ENCODE results near the gene STAP1.

The STAP1 gene

DNA sequence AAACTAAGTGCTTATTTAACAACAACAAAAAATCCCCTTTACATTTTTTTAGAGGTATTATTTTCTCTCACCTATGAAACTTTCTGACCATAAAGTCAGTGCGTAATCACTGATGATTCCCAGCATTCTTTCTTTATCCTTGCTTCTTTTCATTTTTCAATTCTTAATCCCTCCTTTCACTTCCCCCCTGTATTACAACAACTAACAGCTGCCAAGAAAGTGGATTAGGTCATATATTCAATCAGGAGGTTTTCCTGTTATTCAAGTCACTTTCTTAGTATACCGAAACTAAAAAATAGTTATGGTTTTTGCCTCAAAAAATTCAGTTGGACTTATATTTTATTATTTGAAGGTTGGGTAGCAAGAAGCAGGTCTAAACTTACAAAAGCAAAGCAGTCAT is 2.1 kb upstream of the STAP1 start:
- TF ChIP-seq, protein P1, sequence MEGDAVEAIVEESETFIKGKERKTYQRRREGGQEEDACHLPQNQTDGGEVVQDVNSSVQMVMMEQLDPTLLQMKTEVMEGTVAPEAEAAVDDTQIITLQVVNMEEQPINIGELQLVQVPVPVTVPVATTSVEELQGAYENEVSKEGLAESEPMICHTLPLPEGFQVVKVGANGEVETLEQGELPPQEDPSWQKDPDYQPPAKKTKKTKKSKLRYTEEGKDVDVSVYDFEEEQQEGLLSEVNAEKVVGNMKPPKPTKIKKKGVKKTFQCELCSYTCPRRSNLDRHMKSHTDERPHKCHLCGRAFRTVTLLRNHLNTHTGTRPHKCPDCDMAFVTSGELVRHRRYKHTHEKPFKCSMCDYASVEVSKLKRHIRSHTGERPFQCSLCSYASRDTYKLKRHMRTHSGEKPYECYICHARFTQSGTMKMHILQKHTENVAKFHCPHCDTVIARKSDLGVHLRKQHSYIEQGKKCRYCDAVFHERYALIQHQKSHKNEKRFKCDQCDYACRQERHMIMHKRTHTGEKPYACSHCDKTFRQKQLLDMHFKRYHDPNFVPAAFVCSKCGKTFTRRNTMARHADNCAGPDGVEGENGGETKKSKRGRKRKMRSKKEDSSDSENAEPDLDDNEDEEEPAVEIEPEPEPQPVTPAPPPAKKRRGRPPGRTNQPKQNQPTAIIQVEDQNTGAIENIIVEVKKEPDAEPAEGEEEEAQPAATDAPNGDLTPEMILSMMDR (conservative IDR thresholded peaks at IDR 0.05; ENCODE audit: low read length): no peak
- no peak for DNase-seq (ENCODE audit: low read depth)
- H3K4me3 ChIP-seq (ENCODE audit: low read length): no peak overlapping the region

DNA sequence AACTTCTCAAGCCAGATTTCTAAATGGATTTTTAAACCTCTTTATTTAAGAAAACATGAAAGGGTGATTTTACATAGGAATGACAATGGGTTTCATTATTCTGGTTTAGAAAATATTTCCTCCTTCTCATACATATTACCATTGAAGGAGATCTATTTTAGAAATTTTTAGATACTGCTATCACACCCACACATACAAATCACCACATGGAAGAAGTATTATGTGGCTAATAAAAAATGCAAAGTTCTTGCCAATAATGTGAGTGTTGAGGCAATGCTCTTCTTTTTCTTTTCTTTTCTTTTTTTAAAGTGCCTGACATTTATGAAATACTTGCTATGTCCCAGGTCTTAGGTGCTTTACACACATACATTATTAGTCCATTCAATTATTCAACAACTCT is 6.8 kb downstream of the STAP1 start:
- H3K4me3 ChIP-seq (ENCODE audit: low read length): no peak overlapping the region
- DNase-seq (ENCODE audit: low read depth): peak; percentile 42
- TF ChIP-seq, protein P1 (conservative IDR thresholded peaks at IDR 0.05; ENCODE audit: low read length): no peak

DNA sequence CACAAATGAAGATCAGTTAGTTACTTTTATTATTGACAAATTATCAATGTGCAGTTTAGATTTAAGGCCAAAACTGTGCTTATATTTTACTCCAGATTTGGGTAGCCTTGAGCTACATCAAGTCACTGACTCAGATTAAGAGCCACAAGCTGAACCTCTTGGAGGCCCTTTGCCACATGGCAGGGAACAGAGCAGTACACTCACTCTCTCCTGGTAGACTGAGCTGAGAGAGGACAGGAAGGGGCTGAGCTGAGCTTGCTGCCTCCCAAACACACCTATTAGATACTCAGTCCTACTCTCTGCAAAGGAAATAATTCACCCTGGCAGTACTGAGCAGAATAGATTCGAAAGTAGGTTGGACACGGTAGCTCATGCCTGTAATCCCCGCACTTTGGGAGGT is 7.8 kb downstream of the STAP1 start:
- no peak overlapping the region for H3K4me3 ChIP-seq (ENCODE audit: low read length)
- DNase-seq (ENCODE audit: low read depth): no peak
- TF ChIP-seq, protein P1 (conservative IDR thresholded peaks at IDR 0.05; ENCODE audit: low read length): no peak

DNA sequence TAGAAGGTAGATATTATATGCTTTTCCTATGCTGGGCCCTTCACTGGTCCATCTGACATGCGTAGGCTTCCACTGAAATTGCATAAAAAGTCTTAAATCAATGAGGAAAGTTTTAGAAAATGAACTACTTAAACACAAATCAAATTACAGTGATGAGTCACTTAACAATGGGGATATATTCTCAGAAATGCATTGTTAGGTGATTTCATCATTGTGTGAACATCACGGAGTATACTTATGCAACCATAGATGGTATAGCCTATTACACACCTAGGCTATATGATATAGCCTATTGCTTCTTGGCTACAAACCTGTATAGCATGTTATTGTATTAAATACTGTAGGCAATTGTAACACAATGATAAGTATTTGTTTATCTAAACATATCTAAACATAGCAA is 10.3 kb downstream of the STAP1 start:
- no peak for DNase-seq (ENCODE audit: low read depth)
- no peak overlapping the region for H3K4me3 ChIP-seq (ENCODE audit: low read length)
- TF ChIP-seq, protein P1 (conservative IDR thresholded peaks at IDR 0.05; ENCODE audit: low read length): no peak

DNA sequence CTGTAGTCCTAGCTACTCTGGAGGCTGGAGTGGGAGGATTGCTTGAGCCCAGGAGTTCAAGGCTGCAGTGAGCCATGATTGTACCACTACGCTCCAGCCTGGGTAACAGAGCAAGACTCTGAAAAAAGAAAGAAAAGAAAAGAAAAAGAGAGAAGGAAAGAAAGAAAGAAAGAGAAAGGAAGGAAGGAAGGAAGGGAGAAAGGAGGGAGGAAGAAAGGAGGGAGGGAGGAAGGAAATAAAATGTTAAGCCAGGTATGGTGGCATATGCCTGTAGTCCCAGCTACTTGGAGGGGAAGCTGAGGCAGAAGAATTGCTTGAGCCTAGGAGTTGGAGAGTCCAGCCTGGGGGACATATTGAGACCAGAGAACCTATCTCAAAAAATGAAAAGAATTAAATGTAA is 12.0 kb downstream of the STAP1 start:
- no peak for DNase-seq (ENCODE audit: low read depth)
- no peak overlapping the region for H3K4me3 ChIP-seq (ENCODE audit: low read length)
- TF ChIP-seq, protein P1 (conservative IDR thresholded peaks at IDR 0.05; ENCODE audit: low read length): no peak

DNA sequence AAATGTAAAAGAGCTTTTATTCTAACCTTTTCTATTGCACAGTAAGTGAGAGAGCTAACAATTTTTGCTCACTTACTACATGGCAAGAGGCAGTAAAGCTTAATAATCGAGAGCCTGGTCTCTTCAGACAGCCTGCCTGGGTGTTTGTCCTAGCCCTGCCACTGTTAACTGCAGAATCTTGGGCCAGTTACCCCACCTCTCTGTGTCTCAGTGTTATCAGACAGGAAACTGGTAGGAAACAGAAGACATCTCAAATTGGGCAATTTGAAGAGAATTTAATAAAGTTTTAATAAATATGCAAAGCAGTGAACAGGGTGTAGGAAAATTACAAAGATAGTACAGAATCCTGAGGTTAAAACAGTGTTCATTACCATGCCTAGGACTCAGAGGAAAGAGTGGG is 13.4 kb downstream of the STAP1 start:
- TF ChIP-seq, protein P1 (conservative IDR thresholded peaks at IDR 0.05; ENCODE audit: low read length): no peak
- no peak for DNase-seq (ENCODE audit: low read depth)
- no peak overlapping the region for H3K4me3 ChIP-seq (ENCODE audit: low read length)

DNA sequence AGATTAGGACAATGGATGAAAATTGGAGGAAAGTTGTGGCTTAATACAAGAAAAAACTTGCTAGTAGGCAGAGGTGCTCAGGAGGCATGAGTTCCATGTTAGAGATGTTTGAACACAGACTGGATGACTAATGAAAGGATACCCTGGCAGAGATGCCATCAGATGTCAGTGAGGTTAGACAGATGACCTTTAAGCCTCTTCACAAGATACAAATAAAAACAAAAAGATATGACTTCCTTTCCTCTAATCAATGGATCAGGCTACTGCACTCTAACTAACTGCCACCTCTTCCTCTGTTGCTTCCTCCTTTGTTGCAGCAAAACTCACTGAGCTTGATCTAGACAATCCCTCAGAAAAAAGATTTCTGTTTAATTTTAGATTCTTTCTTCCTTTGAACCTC is 14.7 kb downstream of the STAP1 start:
- H3K4me3 ChIP-seq (ENCODE audit: low read length): no peak overlapping the region
- TF ChIP-seq, protein P1 (conservative IDR thresholded peaks at IDR 0.05; ENCODE audit: low read length): no peak
- DNase-seq (ENCODE audit: low read depth): no peak
